ENCODE results near the gene TNIP2. TPM values are rescaled to one million over a fixed set of nuclear protein-coding genes. Genes with fewer than 3 reads are reported as not detected.

TNIP2 gene
- total and polyA plus RNA-seq, 2 of the 13 experiments (the other 11 are each of a cell fraction or from before 2014, with no cell fraction given), result 25.6 to 38.0 TPM

DNA sequence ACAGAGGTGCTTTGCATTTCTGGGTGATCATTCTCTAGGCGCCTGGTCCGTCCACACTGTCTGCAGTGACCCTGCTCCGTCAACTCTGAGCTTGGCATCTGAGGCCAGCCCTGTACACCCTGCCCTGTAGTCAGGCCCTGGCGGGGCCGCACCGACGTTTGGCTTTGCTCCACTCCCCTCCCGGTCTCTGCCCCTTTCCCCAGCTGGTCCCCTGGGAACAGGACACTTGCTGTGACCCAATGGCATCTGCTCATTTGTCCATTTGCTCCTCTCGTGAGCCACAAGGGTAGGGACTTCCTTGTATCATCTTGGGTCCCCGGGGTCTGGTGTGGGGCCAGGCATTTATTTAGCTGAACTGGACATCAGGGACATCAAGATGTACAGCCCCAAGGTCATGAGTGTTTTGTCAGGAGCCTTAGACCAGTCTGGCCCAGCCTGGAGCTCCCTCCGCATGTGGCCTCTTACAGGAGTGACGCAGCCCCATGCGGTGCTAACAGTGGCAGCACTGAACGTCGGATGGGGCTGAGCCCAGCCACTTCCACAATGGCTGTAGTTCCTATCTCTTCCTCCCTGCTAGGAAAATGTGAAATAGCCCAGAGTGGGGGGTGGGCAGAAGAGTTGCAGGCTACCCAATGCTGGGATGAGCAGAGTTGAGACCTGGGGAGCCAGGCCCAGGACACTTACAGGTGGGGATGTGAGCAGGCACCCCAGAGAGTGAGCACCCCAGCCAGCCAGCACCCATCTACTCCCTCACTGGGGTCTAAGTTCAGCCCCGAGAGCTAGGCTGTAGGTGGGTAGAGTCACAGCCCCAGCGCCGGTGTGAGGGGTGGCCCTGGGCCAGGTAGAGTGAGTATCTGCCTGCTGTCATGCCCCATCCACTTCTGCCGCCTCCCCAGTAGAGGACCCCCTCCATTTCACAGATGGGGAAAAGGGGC, 34.7 kb upstream of the TNIP2 start (continued):
- no peak for TF ChIP-seq MBNL3 (CRISPR knock-in tag; conservative IDR thresholded peaks at IDR 0.05)
- no peak for TF ChIP-seq HHEX (CRISPR knock-in tag; IDR thresholded peaks at IDR 0.05)
- 0 out of 2 replicates have a peak, but pooled peaks have one; percentile 51 for TF ChIP-seq ZNF776 (CRISPR knock-in tag; IDR thresholded peaks at IDR 0.05)
- TF ChIP-seq, protein P1, sequence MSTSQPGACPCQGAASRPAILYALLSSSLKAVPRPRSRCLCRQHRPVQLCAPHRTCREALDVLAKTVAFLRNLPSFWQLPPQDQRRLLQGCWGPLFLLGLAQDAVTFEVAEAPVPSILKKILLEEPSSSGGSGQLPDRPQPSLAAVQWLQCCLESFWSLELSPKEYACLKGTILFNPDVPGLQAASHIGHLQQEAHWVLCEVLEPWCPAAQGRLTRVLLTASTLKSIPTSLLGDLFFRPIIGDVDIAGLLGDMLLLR (CRISPR knock-in tag; IDR thresholded peaks at IDR 0.05), result 0 out of 2 replicates have a peak, but pooled peaks have one; percentile 51
- no peak for TF ChIP-seq HNRNPH1 (optimal IDR thresholded peaks at IDR 0.05; ENCODE audit: low read depth, low read length)
- TF ChIP-seq ZNF605 (CRISPR knock-in tag; IDR thresholded peaks at IDR 0.05), result 0 out of 2 replicates have a peak, but pooled peaks have one; percentile 47
- TF ChIP-seq MYC (CRISPR knock-in tag; IDR thresholded peaks at IDR 0.05; ENCODE audit: borderline replicate concordance), result peak; percentile 59; the same call in 1 of the 2 replicates
- TF ChIP-seq POLR2A (IDR thresholded peaks at IDR 0.05; ENCODE audit: insufficient read depth in 1 of 2, low read depth in 2 of 2, low read length in 2 of 2), result peak in 1 of 2 experiments; percentile 14; a peak in 1 of 4 replicates
- 0 out of 2 replicates have a peak, but pooled peaks have one; percentile 25 for TF ChIP-seq GABPB1 (CRISPR knock-in tag; IDR thresholded peaks at IDR 0.05)
- TF ChIP-seq FOXK1 (CRISPR knock-in tag; IDR thresholded peaks at IDR 0.05; ENCODE audit: borderline replicate concordance, low read depth), result no peak
- TF ChIP-seq, protein P2, sequence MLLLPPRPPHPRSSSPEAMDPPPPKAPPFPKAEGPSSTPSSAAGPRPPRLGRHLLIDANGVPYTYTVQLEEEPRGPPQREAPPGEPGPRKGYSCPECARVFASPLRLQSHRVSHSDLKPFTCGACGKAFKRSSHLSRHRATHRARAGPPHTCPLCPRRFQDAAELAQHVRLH (CRISPR knock-in tag; IDR thresholded peaks at IDR 0.05; ENCODE audit: borderline replicate concordance, low read depth), result 0 out of 2 replicates have a peak, but pooled peaks have one; percentile 7
- peak; percentile 48; the same call in 1 of the 2 replicates for TF ChIP-seq ZSCAN25 (CRISPR knock-in tag; IDR thresholded peaks at IDR 0.05)
- TF ChIP-seq, protein P3, sequence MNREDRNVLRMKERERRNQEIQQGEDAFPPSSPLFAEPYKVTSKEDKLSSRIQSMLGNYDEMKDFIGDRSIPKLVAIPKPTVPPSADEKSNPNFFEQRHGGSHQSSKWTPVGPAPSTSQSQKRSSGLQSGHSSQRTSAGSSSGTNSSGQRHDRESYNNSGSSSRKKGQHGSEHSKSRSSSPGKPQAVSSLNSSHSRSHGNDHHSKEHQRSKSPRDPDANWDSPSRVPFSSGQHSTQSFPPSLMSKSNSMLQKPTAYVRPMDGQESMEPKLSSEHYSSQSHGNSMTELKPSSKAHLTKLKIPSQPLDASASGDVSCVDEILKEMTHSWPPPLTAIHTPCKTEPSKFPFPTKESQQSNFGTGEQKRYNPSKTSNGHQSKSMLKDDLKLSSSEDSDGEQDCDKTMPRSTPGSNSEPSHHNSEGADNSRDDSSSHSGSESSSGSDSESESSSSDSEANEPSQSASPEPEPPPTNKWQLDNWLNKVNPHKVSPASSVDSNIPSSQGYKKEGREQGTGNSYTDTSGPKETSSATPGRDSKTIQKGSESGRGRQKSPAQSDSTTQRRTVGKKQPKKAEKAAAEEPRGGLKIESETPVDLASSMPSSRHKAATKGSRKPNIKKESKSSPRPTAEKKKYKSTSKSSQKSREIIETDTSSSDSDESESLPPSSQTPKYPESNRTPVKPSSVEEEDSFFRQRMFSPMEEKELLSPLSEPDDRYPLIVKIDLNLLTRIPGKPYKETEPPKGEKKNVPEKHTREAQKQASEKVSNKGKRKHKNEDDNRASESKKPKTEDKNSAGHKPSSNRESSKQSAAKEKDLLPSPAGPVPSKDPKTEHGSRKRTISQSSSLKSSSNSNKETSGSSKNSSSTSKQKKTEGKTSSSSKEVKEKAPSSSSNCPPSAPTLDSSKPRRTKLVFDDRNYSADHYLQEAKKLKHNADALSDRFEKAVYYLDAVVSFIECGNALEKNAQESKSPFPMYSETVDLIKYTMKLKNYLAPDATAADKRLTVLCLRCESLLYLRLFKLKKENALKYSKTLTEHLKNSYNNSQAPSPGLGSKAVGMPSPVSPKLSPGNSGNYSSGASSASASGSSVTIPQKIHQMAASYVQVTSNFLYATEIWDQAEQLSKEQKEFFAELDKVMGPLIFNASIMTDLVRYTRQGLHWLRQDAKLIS (CRISPR knock-in tag; IDR thresholded peaks at IDR 0.05), result no peak
- no peak for TF ChIP-seq SNRNP70 (IDR thresholded peaks at IDR 0.05; ENCODE audit: low read depth, low read length)
- no peak for TF ChIP-seq ZIK1 (CRISPR knock-in tag; IDR thresholded peaks at IDR 0.05; ENCODE audit: borderline replicate concordance, low read depth)
- TF ChIP-seq, protein P4, sequence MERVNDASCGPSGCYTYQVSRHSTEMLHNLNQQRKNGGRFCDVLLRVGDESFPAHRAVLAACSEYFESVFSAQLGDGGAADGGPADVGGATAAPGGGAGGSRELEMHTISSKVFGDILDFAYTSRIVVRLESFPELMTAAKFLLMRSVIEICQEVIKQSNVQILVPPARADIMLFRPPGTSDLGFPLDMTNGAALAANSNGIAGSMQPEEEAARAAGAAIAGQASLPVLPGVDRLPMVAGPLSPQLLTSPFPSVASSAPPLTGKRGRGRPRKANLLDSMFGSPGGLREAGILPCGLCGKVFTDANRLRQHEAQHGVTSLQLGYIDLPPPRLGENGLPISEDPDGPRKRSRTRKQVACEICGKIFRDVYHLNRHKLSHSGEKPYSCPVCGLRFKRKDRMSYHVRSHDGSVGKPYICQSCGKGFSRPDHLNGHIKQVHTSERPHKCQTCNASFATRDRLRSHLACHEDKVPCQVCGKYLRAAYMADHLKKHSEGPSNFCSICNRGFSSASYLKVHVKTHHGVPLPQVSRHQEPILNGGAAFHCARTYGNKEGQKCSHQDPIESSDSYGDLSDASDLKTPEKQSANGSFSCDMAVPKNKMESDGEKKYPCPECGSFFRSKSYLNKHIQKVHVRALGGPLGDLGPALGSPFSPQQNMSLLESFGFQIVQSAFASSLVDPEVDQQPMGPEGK (CRISPR knock-in tag; IDR thresholded peaks at IDR 0.05), result 0 out of 2 replicates have a peak, but pooled peaks have one; percentile 4
- TF ChIP-seq ZBTB7B (CRISPR knock-in tag; IDR thresholded peaks at IDR 0.05), result no peak
- TF ChIP-seq ZNF484 (CRISPR knock-in tag; IDR thresholded peaks at IDR 0.05; ENCODE audit: borderline replicate concordance, low read depth), result no peak
- TF ChIP-seq ZNF501 (CRISPR knock-in tag; IDR thresholded peaks at IDR 0.05), result 0 out of 2 replicates have a peak, but pooled peaks have one; percentile 32
- TF ChIP-seq, protein P5, sequence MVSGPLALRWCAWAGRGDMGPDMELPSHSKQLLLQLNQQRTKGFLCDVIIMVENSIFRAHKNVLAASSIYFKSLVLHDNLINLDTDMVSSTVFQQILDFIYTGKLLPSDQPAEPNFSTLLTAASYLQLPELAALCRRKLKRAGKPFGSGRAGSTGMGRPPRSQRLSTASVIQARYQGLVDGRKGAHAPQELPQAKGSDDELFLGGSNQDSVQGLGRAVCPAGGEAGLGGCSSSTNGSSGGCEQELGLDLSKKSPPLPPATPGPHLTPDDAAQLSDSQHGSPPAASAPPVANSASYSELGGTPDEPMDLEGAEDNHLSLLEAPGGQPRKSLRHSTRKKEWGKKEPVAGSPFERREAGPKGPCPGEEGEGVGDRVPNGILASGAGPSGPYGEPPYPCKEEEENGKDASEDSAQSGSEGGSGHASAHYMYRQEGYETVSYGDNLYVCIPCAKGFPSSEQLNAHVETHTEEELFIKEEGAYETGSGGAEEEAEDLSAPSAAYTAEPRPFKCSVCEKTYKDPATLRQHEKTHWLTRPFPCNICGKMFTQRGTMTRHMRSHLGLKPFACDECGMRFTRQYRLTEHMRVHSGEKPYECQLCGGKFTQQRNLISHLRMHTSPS (CRISPR knock-in tag; IDR thresholded peaks at IDR 0.05; ENCODE audit: low read depth), result 0 out of 2 replicates have a peak, but pooled peaks have one; percentile 8
